BJ (cell line): Measurements from ENCODE around the gene PDZRN4. TPM values are rescaled to one million over a fixed set of nuclear protein-coding genes. Genes with fewer than 3 reads are reported as not detected.

Experiments used
- CTCF ChIA-PET: fragments of 350-600 bp; formaldehyde crosslinking; extraction: SDS; loops from one replicate; lab custom pipeline; 2021; ENCODE audit warnings: antibody characterized with exemption, inconsistent platforms; lab: Yijun Ruan, JAX
- POLR2A ChIA-PET: fragments of 300-600 bp; sonication (Branson Sonifier 250); formaldehyde crosslinking; extraction: SDS; loops from one replicate; lab custom pipeline; 2021; ENCODE audit warnings: antibody characterized with exemption; lab: Charles Lee
- DNase-seq: peaks from one replicate; pipeline ENCODE4 v3.0.0-alpha.2; 2011; ENCODE audit warnings: low read depth
- H3K27me3 ChIP-seq: 2 replicates; pipeline ENCODE4 v1.6.0; 2011; ENCODE audit warnings: low read length; ENCODE audit not compliant: control insufficient read depth, insufficient read depth
- H3K36me3 ChIP-seq: 2 replicates; pipeline ENCODE4 v1.5.1; 2011; ENCODE audit warnings: low read length; ENCODE audit not compliant: control insufficient read depth, insufficient read depth
- H3K4me3 ChIP-seq: 2 replicates; pipeline ENCODE4 v1.5.1; 2011; ENCODE audit warnings: low read depth, mild to moderate bottlenecking, control low read depth, low read length
- CTCF ChIP-seq: IDR thresholded peaks from 2 replicates; pipeline ENCODE4 v1.5.1; 2011; ENCODE audit warnings: low read depth, mild to moderate bottlenecking, control low read depth, inconsistent platforms, low read length, moderate library complexity; ENCODE audit not compliant: insufficient read depth
- polyA plus RNA-seq: library from polyadenylated mRNA; depleted of rRNA; stranded (reverse); fragments of >200 nt; gene quantifications from 2 replicates; pipeline ENCODE4 v1.2.3, GENCODE V29; 2011

Gene PDZRN4
- polyA plus RNA-seq, 1 experiment = not detected

GRCh38 chr12:41365653-41366171, 177.6 kb downstream of the PDZRN4 start:
- H3K36me3 ChIP-seq = no peaks in the 10 kb centered on the region
- ChIA-PET POLR2A (no interaction called here), CTCF (interaction anchor here (0.6 to 1.4 kb wide), 2 partner anchors 9 to 38 kb away, joined by 3 to 4 read pairs; no protein-coding TSS in a partner anchor)
- H3K27me3 ChIP-seq = no peaks in the 10 kb centered on the region
- no peak overlapping the region for H3K4me3 ChIP-seq
- TF ChIP-seq CTCF = no peak
- no peak for DNase-seq

- no peaks in the 10 kb centered on the region for H3K36me3 ChIP-seq
- DNase-seq = no peak
- TF ChIP-seq CTCF = peak; percentile 27
- H3K4me3 ChIP-seq = no peak overlapping the region
- CTCF ChIA-PET = interaction anchor here (1.3 kb wide), 1 partner anchor 295 kb away, joined by 4 read pairs; no protein-coding TSS in a partner anchor
- POLR2A ChIA-PET = no interaction called here
- H3K27me3 ChIP-seq = no peaks in the 10 kb centered on the region
These were observed 179.7 kb downstream of the PDZRN4 start for GRCh38 chr12:41367726-41368405.

GRCh38 chr12:41380878-41381277, 192.8 kb downstream of the PDZRN4 start:
- no peaks in the 10 kb centered on the region for H3K36me3 ChIP-seq
- TF ChIP-seq CTCF = no peak
- no peaks in the 10 kb centered on the region for H3K27me3 ChIP-seq
- no peak overlapping the region for H3K4me3 ChIP-seq
- ChIA-PET CTCF (interaction anchor here (1.4 kb wide), 1 partner anchor 21 kb away, joined by 3 read pairs; no protein-coding TSS in a partner anchor), POLR2A (no interaction called here)
- DNase-seq = no peak

GRCh38 chr12:41402801-41403200, 214.7 kb downstream of the PDZRN4 start:
- POLR2A ChIA-PET = no interaction called here
- Histone ChIP-seq H3K36me3 (no peaks in the 10 kb centered on the region), H3K4me3 (no peak overlapping the region), H3K27me3 (no peaks in the 10 kb centered on the region)
- DNase-seq = no peak
- CTCF ChIA-PET = no interaction called here
- no peak for TF ChIP-seq CTCF

GRCh38 chr12:41407232-41407799, 219.2 kb downstream of the PDZRN4 start:
- Histone ChIP-seq H3K4me3 (no peak overlapping the region), H3K36me3 (no peaks in the 10 kb centered on the region), H3K27me3 (no peaks in the 10 kb centered on the region)
- DNase-seq = no peak
- TF ChIP-seq CTCF = no peak
- CTCF ChIA-PET = interaction anchor here (0.9 kb wide), 1 partner anchor 13 kb away, joined by 3 read pairs; no protein-coding TSS in a partner anchor
- POLR2A ChIA-PET = no interaction called here
